Mucosa of stomach (tissue), 1 donor: ENCODE measurements around the gene GSC2.

Experiments
- H3K27me3 ChIP-seq: one replicate; pipeline ENCODE4 v1.7.0; 2013; ENCODE audit warnings: mild to moderate bottlenecking, low read length; ENCODE audit not compliant: control insufficient read depth, insufficient read depth
- H3K36me3 ChIP-seq: one replicate; pipeline ENCODE4 v1.7.0; 2013; ENCODE audit warnings: low read length; ENCODE audit not compliant: control insufficient read depth, insufficient read depth
- H3K4me1 ChIP-seq: one replicate; pipeline ENCODE4 v1.7.0; 2013; ENCODE audit warnings: mild to moderate bottlenecking, low read length; ENCODE audit not compliant: control insufficient read depth, insufficient read depth
- H3K4me3 ChIP-seq: one replicate; pipeline ENCODE4 v1.7.0; 2013; ENCODE audit warnings: low read length
- H3K9ac ChIP-seq: one replicate; pipeline ENCODE4 v1.7.0; 2013; ENCODE audit warnings: mild to moderate bottlenecking, low read length, moderate library complexity
- H3K9me3 ChIP-seq: one replicate; pipeline ENCODE4 v1.7.0; 2013; ENCODE audit warnings: mild to moderate bottlenecking, low read length, moderate library complexity; ENCODE audit not compliant: control insufficient read depth
- donor health status: Pancreatic carcinoma.

Gene GSC2

DNA sequence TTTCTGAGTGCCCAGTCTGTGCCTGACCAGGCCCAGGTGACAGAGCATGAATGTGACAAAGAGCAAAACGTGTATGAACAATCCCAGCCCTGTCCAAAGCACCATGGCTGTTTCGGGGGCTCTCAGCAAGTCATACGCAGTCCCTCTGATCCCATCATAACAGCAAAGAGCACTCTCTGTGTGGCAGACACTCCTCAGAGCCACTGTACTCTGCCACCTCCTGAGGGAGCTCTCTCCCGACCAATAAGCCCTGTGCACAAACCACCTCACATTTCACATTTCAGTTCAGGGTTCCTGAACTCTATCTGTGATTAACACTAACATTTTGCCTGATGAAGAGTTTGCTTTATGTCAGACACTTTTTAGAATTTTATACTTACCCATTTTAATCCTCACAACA is 34.5 kb downstream of the GSC2 start:
- Histone ChIP-seq H3K27me3 (no peaks in the 10 kb centered on the region), H3K9ac (no peak overlapping the region), H3K4me1 (peaks cover 25% of the 10 kb centered on the region), H3K9me3 (no peaks in the 10 kb centered on the region), H3K36me3 (no peaks in the 10 kb centered on the region), H3K4me3 (no peak overlapping the region)

- H3K9ac ChIP-seq: no peak overlapping the region
- no peaks in the 10 kb centered on the region for H3K9me3 ChIP-seq
- no peaks in the 10 kb centered on the region for H3K36me3 ChIP-seq
- peaks cover 21% of the 10 kb centered on the region for H3K4me1 ChIP-seq
- no peaks in the 10 kb centered on the region for H3K27me3 ChIP-seq
- no peak overlapping the region for H3K4me3 ChIP-seq
Measured at GRCh38 chr22:19114984-19115552, 35.0 kb downstream of the GSC2 start.

- Histone ChIP-seq H3K4me3 (no peak overlapping the region), H3K27me3 (no peaks in the 10 kb centered on the region), H3K9ac (no peak overlapping the region), H3K9me3 (no peaks in the 10 kb centered on the region), H3K36me3 (no peaks in the 10 kb centered on the region), H3K4me1 (peaks cover 21% of the 10 kb centered on the region)
Measured at GRCh38 chr22:19113429-19113828, 36.7 kb downstream of the GSC2 start.

DNA sequence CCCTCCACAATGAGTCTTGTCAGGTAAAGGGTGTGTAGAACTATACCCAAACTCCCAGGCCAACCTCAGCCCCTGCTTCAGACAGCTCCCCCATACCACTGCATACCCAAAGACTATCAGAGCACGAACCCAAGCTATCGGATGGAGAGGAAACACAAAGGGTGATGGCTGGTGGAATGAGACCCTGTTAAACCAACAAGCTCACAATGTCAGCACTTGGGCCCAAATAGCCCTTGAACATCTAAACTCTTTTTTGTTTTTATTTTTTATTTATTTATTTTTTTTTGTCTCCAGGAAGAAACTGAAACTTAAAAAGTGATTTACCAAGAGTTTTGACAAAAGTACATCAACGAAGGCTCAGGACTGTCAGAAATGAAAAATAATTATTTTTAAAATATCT is 38.5 kb downstream of the GSC2 start:
- no peak overlapping the region for H3K9ac ChIP-seq
- no peaks in the 10 kb centered on the region for H3K9me3 ChIP-seq
- H3K27me3 ChIP-seq: no peaks in the 10 kb centered on the region
- no peaks in the 10 kb centered on the region for H3K36me3 ChIP-seq
- H3K4me1 ChIP-seq: peaks cover 22% of the 10 kb centered on the region
- no peak overlapping the region for H3K4me3 ChIP-seq

DNA sequence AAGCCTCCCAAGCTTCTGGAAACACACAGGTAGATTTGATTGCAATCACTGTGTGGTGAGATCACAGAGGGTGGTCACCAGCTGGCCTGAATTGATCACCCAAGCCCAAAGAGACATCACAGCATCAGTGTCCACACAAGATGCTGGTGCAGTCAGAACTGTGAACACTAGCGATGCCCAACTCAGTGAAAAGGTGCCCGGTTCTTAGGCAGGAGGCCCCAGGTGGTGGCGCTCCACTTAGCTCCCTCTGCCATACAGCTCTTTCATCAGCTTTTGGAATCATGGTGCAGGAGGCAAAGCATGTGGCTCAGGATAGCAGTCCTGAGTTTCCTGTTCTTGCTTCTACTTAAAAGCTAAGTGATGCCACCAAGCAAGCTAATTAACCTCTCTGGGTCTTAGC is 39.0 kb downstream of the GSC2 start:
- no peaks in the 10 kb centered on the region for H3K9me3 ChIP-seq

DNA sequence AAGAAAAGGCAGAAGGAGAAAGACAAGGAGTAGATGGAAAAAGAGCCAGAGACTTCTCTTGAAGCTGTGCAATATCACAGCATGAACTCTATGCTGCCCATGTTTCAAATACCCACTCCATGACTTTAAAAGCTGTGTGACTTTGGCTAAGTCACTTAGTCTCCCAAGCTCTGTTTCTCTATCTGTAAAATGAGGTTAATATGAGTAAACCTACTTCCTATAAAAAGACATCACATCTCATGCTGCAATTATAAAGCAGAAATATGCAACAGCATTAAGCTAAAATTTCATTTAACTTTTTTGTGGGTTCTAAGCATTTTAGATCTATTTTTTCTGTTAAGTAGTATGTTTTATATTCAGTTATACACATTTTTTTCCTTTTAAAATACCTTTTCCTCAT is 39.4 kb downstream of the GSC2 start:
- Histone ChIP-seq H3K36me3 (no peaks in the 10 kb centered on the region), H3K4me3 (no peak overlapping the region), H3K9ac (no peak overlapping the region), H3K27me3 (no peaks in the 10 kb centered on the region), H3K4me1 (peaks cover 31% of the 10 kb centered on the region), H3K9me3 (no peaks in the 10 kb centered on the region)

More for the DNA sequence above, 39.0 kb downstream of the GSC2 start:
- Histone ChIP-seq H3K36me3 (no peaks in the 10 kb centered on the region), H3K9ac (no peak overlapping the region), H3K4me1 (peaks cover 26% of the 10 kb centered on the region), H3K27me3 (no peaks in the 10 kb centered on the region), H3K4me3 (no peak overlapping the region)

GRCh38 chr22:19110064-19110458 is 40.0 kb downstream of the GSC2 start:
- Histone ChIP-seq H3K27me3 (no peaks in the 10 kb centered on the region), H3K36me3 (no peaks in the 10 kb centered on the region), H3K9ac (no peak overlapping the region), H3K4me3 (no peak overlapping the region), H3K4me1 (peaks cover 31% of the 10 kb centered on the region), H3K9me3 (no peaks in the 10 kb centered on the region)

- no peaks in the 10 kb centered on the region for H3K36me3 ChIP-seq
- no peaks in the 10 kb centered on the region for H3K27me3 ChIP-seq
- H3K4me3 ChIP-seq: no peak overlapping the region
- no peaks in the 10 kb centered on the region for H3K9me3 ChIP-seq
- no peak overlapping the region for H3K9ac ChIP-seq
- peaks cover 31% of the 10 kb centered on the region for H3K4me1 ChIP-seq
Measured at GRCh38 chr22:19109198-19110063, 40.7 kb downstream of the GSC2 start.

DNA sequence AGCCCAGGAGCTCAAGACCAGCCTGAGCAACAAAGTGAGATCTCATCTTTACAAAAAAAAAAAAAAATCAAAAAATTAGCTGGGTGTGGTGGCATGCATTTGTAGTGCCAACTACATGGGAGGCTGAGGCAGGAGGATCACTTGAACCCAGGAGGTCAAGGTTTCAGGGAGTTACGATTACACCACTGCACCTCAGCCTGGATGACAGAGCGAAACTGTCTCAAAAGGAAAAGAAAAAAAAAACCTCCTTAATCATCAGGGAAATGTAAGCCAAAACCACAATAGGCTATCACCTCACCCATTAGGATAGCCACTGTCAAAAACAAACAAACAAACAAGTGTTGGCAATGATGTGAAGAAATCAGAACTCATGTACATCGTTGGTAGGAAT is 41.3 kb downstream of the GSC2 start:
- Histone ChIP-seq H3K9ac (no peak overlapping the region), H3K27me3 (no peaks in the 10 kb centered on the region), H3K9me3 (no peaks in the 10 kb centered on the region), H3K4me1 (peaks cover 31% of the 10 kb centered on the region), H3K36me3 (no peaks in the 10 kb centered on the region), H3K4me3 (no peak overlapping the region)

- Histone ChIP-seq H3K27me3 (no peaks in the 10 kb centered on the region), H3K9me3 (no peaks in the 10 kb centered on the region), H3K36me3 (no peaks in the 10 kb centered on the region), H3K4me3 (no peak overlapping the region), H3K9ac (no peak overlapping the region), H3K4me1 (peaks cover 31% of the 10 kb centered on the region)
Measured at GRCh38 chr22:19107730-19108074, 42.4 kb downstream of the GSC2 start.

- Histone ChIP-seq H3K4me3 (no peak overlapping the region), H3K36me3 (no peaks in the 10 kb centered on the region), H3K27me3 (no peaks in the 10 kb centered on the region), H3K9ac (no peak overlapping the region), H3K4me1 (peaks cover 31% of the 10 kb centered on the region), H3K9me3 (no peaks in the 10 kb centered on the region)
Measured at GRCh38 chr22:19106886-19107729, 43.0 kb downstream of the GSC2 start.
